ENCODE data around the gene PLPPR5. TPM values are rescaled to one million over a fixed set of nuclear protein-coding genes. Genes with fewer than 3 reads are reported as not detected.

PLPPR5 gene
- total RNA-seq, 1 experiment from 2014 or later, result not detected

- no peak for DNase-seq
- Histone ChIP-seq H3K9me3 (ENCODE audit: insufficient read depth, low read depth) (no peaks in the 10 kb centered on the region), H4K20me1 (ENCODE audit: insufficient read depth) (no peaks in the 10 kb centered on the region), H3K9me2 (ENCODE audit: insufficient read depth) (no peaks in the 10 kb centered on the region), H3K4me2 (no peak overlapping the region), H2AFZ (no peak overlapping the region), H3K4me1 (replicated peaks; ENCODE audit: insufficient read depth) (no peaks in the 10 kb centered on the region), H3K79me2 (ENCODE audit: low read depth) (no peaks in the 10 kb centered on the region), H3K4me3 (no peak overlapping the region), H3F3A (ENCODE audit: insufficient read depth, low read depth) (no peaks in the 10 kb centered on the region), H3K27ac (no peak overlapping the region), H3K27me3 (ENCODE audit: insufficient read depth, low read depth) (no peaks in the 10 kb centered on the region), H3K36me3 (ENCODE audit: low read depth) (no peaks in the 10 kb centered on the region)
- ChIA-PET POLR2A (ENCODE audit: unreplicated experiment) (no interaction called here), CTCF (no interaction called here)
- TF ChIP-seq EZH2 (IDR thresholded peaks at IDR 0.05; ENCODE audit: low read depth) (no peak), CTCF (conservative IDR thresholded peaks at IDR 0.05) (no peak)
- intact Hi-C loops (cut with micrococcal nuclease; ENCODE audit: unreplicated experiment), result no loop called here
- no TSS peak for BruUV-seq (replicated peaks)
These were observed 39.3 kb downstream of the PLPPR5 start for GRCh38 chr1:98965394-98965793.

GRCh38 chr1:98964198-98964597 is 40.5 kb downstream of the PLPPR5 start:
- Histone ChIP-seq H3K27me3 (ENCODE audit: insufficient read depth, low read depth) (no peaks in the 10 kb centered on the region), H4K20me1 (ENCODE audit: insufficient read depth) (no peaks in the 10 kb centered on the region), H3K9me2 (ENCODE audit: insufficient read depth) (no peaks in the 10 kb centered on the region), H3K36me3 (ENCODE audit: low read depth) (no peaks in the 10 kb centered on the region), H3K4me3 (no peak overlapping the region), H3K4me2 (no peak overlapping the region), H3K79me2 (ENCODE audit: low read depth) (no peaks in the 10 kb centered on the region), H3K27ac (no peak overlapping the region), H3K9me3 (ENCODE audit: insufficient read depth, low read depth) (no peaks in the 10 kb centered on the region), H3K4me1 (replicated peaks; ENCODE audit: insufficient read depth) (no peaks in the 10 kb centered on the region), H3F3A (ENCODE audit: insufficient read depth, low read depth) (no peaks in the 10 kb centered on the region), H2AFZ (no peak overlapping the region)
- intact Hi-C loops (cut with micrococcal nuclease; ENCODE audit: unreplicated experiment), result no loop called here
- BruUV-seq (replicated peaks), result no TSS peak
- TF ChIP-seq CTCF (conservative IDR thresholded peaks at IDR 0.05) (no peak), EZH2 (IDR thresholded peaks at IDR 0.05; ENCODE audit: low read depth) (no peak)
- POLR2A ChIA-PET (ENCODE audit: unreplicated experiment), result no interaction called here
- no peak for DNase-seq
- CTCF ChIA-PET, result no interaction called here

DNA sequence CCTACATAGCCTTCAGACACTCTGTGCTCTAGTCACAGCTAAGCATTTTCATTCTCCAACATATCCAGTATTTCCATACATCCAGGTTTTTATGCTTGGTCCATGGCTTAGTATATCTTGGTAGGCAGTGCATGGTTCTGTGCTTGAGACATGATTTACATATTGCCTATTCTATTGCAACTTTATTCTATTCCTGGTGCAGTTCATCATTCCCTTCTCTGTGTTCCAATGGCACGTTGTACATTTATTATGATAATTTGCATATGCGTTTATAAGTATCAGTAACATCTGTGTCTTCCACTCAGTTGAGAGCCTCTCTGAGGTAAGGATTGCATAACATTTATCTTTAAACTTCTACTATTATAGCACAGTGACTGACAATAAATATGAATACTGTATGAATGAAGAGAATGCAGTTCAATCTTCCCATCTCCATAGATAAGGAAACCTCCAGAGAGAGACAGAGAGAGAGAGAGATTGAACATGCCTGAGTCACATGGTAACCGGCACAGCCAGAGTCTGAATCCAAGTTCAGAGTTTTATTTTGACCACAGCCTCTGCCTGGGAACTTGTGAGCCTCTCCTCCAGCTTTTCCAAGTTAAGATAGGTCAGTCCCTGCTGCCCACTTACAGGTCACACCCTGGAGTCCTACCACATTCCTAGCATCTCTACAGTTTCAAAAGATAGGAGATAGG is 41.5 kb downstream of the PLPPR5 start:
- BruUV-seq (replicated peaks), result no TSS peak
- Histone ChIP-seq H4K20me1 (ENCODE audit: insufficient read depth) (no peaks in the 10 kb centered on the region), H3K4me3 (no peak overlapping the region), H3K4me1 (replicated peaks; ENCODE audit: insufficient read depth) (no peaks in the 10 kb centered on the region), H3K9me2 (ENCODE audit: insufficient read depth) (no peaks in the 10 kb centered on the region), H3K79me2 (ENCODE audit: low read depth) (no peaks in the 10 kb centered on the region), H3K9me3 (ENCODE audit: insufficient read depth, low read depth) (no peaks in the 10 kb centered on the region), H3K36me3 (ENCODE audit: low read depth) (no peaks in the 10 kb centered on the region), H2AFZ (no peak overlapping the region), H3K27me3 (ENCODE audit: insufficient read depth, low read depth) (no peaks in the 10 kb centered on the region), H3F3A (ENCODE audit: insufficient read depth, low read depth) (no peaks in the 10 kb centered on the region), H3K27ac (no peak overlapping the region), H3K4me2 (no peak overlapping the region)
- TF ChIP-seq EZH2 (IDR thresholded peaks at IDR 0.05; ENCODE audit: low read depth) (no peak), CTCF (conservative IDR thresholded peaks at IDR 0.05) (no peak)
- CTCF ChIA-PET, result no interaction called here
- intact Hi-C loops (cut with micrococcal nuclease; ENCODE audit: unreplicated experiment), result no loop called here
- POLR2A ChIA-PET (ENCODE audit: unreplicated experiment), result no interaction called here
- no peak for DNase-seq
